WI38 (cell line): Measurements from ENCODE around the gene LEKR1.

Experiments
- H3K4me3 ChIP-seq: 2 replicates; pipeline ENCODE4 v1.5.1; 2011; ENCODE audit warnings: low read depth, mild to moderate bottlenecking, control low read depth, low read length
- TF ChIP-seq, protein P1 (sequence below): IDR thresholded peaks from 2 replicates; pipeline ENCODE4 v1.5.1; 2012; ENCODE audit warnings: low read depth, mild to moderate bottlenecking, control low read depth, low read length

LEKR1 gene

GRCh38 chr3:157087373-157087772 is 261.2 kb downstream of the LEKR1 start:
- no peak overlapping the region for H3K4me3 ChIP-seq
- TF ChIP-seq, protein P1, sequence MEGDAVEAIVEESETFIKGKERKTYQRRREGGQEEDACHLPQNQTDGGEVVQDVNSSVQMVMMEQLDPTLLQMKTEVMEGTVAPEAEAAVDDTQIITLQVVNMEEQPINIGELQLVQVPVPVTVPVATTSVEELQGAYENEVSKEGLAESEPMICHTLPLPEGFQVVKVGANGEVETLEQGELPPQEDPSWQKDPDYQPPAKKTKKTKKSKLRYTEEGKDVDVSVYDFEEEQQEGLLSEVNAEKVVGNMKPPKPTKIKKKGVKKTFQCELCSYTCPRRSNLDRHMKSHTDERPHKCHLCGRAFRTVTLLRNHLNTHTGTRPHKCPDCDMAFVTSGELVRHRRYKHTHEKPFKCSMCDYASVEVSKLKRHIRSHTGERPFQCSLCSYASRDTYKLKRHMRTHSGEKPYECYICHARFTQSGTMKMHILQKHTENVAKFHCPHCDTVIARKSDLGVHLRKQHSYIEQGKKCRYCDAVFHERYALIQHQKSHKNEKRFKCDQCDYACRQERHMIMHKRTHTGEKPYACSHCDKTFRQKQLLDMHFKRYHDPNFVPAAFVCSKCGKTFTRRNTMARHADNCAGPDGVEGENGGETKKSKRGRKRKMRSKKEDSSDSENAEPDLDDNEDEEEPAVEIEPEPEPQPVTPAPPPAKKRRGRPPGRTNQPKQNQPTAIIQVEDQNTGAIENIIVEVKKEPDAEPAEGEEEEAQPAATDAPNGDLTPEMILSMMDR, result no peak

- peak overlapping the region; percentile 65 for H3K4me3 ChIP-seq
- TF ChIP-seq, protein P1, result no peak
Observed at GRCh38 chr3:157087780-157088600, 261.8 kb downstream of the LEKR1 start.

- TF ChIP-seq, protein P1, result 0 out of 2 replicates have a peak, but pooled peaks have one; percentile 2
- H3K4me3 ChIP-seq, result peak overlapping the region; percentile 65
Observed at GRCh38 chr3:157088601-157089454, 262.7 kb downstream of the LEKR1 start.

DNA sequence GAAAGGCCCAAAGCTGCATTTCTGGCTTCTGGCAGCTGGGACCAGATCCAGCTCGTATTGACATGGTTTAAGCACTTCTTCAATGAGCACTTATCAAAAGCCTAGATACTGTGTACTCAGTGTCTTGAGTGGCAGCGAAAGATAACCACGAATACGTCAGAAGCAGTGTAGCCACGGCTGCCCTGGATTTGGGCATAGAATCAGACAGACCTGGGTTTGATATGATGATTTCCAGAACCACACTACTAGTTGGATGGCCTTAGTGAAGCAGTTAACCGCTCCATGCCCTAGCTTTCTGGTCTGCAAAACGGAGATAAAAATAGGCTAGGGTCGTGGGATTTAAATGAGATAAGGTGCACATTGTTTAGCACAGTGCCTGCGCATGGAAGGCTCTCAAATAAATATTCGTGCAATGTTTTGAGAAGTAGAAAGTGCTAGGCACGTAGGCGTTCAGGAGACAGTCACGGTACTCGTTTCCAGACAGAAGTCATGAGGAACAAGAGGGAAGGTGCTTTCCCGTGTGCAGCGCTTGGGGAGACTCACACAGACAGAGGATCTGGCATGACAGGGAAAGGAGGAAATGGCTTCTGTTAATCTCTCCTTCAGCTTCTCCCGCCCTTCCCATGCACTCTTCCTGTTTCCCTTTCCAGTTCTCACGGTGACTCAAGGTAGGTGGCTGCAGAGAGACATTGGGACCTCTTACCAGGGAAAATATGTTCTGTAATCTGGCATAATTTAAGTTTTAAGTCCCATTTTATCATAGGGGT is 263.5 kb downstream of the LEKR1 start:
- H3K4me3 ChIP-seq, result peak overlapping the region; percentile 65
- TF ChIP-seq, protein P1, result no peak

DNA sequence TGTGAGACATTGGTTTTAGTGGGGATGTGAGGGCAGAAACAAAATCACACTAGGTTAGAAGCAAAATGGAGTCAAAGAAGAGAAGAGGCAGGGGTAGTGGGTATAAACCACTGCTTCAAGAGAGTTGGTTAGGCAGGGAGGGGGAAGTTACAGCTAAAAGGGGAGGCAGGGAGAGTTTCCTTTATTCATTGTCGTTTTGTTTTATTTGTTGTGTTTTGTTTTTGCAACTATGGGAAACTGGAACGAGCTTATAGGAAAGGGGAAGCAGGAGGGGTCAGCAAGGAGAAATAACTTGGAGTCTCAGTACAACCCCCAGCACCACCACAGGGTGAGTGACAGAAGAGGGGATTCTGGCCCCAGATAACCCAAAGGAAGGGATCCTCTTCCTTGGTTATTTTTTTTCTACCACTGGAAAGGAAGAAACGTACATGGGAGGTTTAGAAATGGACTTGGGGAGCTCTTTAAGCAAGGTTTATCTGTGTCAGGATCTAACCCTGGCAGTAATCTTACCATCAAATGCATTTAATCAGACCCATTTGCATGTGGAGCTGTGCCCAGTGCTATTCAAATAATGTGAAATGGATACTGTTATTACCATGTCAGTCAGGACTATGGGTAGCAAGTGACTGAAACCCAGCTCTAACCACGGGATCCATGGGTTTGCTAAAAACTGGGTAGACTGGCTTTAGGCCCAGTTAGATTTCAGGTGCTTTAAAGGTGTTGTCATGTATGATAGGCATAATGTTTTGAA is 265.1 kb downstream of the LEKR1 start:
- no peak overlapping the region for H3K4me3 ChIP-seq
- TF ChIP-seq, protein P1, result no peak

DNA sequence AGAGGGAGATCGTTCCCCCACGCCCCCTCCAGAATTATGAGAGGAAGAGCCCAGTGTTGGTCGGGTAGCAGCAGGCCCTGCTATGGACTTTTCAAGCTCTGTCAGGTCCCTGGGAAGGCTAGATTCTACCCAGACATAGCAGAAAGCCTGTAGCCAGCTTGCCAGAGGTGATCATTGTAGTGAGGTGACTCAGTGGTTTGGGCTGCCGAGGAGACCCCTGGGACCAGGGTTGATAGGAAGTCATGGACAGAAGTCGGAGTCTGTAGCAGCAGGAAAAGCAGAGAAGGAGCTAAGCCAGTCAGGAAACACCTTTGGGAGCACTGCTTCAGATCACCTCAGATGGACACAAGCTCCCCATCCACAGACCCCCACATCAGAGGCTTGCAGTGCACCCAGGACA is 266.1 kb downstream of the LEKR1 start:
- TF ChIP-seq, protein P1, result no peak
- no peak overlapping the region for H3K4me3 ChIP-seq
